CD4-positive, alpha-beta T cell treated with Interleukin-4 for 4 hours (primary cell): ENCODE data around the gene ZNF862.

Experiments used
- DNase-seq: peaks from one replicate; pipeline ENCODE4 v3.0.0-alpha.2; 2020

ZNF862 gene

DNA sequence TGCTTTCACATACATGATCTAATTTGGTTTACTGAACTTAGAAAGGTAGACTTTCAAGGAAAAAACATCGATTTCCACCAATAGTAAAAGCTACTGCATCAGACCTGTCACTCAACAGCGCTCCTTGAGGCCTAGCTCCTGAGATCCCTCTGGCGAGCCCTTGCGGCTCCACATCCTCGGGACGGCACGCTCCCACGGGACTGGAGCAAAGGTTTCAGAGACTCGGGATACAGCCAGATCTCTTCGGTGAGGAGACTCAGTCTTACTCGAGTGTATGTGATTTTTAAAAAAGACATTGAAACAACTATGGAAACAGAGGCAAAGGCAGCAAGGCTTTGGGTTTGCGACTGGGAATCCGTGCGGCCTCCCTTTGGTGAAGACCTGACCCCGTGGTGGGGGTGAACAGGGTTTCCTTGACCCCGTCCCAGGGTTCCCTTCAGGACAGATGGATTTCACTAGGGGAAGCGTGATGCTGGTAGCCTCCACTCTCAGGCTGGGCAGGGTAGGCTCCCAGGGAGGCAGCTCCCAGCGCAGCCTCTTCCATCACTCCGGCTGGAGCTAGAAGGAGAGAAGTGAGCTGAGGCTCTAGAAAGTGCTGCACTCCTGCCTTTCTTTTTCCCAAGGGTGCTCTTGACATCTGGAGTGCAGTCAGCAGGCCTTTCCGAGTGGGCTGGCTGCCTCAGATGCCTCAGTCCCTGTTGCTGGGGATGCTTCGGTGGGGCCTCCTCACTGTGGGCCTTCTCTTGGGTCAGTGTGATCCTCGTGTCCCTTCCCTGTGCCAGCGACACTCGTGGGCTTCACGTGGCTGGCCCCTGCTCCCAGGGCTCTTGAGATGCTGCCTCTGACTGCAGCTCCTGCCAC, 29.8 kb downstream of the ZNF862 start:
- no peak for DNase-seq

DNA sequence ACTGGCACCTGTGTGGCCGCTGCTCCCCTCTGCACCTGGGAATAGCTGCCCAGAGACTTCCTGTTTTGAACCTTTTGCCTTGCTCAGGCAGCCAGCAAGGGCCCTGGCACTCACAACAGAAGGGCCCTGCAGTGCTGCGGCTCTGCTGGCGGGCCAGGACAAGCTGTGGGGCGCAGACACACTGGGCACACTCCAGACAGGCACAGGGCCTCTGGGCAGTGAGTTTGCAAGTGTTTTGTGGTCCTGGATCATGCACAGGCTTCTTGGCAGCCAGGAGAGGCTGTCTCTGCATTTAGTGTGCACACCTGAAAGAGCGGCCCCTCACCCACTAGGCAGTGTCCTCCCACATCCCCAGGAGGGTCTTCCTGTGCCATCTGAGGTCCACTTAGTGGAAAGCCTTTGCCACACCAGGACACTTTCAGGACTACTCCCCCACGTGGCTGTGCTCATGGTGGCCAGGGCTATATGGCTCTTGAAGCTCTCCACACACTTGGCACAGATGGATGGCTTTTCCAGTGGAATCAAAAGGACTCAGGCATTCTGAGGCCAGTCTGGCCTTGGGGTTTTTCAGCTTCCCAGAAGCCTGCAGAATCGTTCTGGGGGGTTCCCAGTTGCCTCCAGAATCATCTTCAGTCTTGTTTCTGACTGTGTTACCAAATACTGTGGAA, 30.6 kb downstream of the ZNF862 start:
- no peak for DNase-seq

DNA sequence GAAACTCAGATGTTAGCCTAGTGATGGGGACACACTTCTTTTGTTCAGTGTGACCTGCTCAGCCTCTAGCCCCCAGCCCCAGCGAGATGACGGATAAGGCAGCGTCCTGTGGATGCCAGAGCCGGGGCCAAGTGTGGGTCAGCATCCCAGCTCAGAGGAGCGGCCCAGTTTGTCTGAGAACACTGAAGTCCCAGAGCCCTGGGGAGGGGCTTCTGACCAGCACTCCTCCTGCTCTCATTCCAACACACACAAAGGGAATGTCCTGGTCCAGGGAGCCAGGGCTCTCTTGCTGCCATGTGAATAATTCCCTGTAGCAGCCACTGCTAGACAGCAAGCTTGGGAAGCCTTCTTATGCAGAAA, 31.1 kb downstream of the ZNF862 start:
- DNase-seq = no peak

DNA sequence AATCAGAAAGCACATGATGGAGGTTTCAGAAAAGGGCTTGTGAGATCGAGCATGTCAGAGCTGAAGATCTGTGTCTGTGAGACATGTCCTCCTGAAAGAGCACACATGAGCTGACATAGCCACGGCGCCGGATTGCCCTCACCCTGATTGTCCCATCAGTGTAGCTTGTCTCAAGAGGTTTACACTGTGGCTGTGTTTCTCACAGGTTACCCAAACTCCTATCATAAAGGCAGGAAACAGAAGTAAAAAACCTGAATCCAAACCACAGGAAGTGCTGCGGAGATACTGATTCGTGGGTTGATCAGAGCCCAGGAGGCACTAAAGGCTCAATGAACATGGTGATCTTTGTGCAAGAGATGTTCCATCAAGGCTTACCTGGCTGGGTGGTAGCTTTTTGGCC, 31.7 kb downstream of the ZNF862 start:
- DNase-seq = peak; percentile 75

DNA sequence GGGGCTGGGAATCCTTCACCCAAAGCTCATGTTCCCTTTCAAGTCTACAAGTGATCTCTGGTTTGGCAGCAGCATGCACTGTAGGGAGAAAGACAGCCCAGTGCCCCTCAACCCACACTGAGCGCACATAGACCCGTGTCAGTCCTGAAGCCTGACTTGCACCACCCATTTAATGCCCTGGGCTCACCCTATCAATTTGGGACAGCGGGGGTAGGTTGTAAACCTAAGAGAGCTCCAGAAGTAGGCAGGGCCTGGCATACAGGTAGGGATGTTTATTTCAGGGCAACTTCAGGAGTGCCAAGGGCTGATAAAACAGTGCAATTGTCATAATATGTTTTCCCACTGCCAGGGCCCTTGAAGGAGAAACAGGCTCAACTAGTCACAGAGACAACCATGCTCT, 32.1 kb downstream of the ZNF862 start:
- DNase-seq = no peak

DNA sequence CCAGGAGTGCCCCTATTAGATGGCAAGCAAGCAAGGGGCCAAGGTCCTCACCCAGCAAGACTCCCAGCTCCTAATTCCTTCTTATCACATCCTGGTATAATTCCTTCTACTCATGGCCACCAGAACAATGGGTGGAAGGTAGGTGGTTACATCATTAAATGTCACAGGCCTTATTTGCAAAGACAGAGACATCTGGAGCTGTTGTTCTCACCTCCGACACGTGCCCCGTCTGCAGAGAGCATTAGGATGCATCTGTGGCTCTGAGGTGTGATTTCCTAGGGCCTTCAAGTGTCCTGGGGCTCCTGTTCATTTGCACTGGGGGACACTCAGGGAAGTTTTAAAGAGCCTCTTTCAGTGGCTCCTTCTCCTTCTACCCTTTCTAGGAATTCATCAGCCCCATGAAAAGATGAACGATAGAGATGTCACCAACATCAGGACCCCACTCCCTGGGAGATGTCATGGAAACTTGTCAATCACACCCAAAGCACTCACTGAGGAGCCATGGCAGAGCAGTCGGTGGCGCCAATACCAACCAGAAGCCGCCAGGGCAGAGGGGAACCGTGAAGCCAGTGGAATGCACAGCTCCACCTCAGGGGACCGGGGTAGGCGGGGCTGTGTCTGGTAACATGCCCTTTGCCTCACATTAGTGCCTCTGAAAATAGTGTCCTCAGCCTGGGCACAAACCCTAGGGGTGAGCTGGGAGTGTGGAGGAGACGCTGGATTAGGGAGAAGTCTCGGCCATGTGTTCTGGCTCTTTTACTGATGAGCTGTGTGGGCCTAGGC, 32.7 kb downstream of the ZNF862 start:
- peak; percentile 21 for DNase-seq

DNA sequence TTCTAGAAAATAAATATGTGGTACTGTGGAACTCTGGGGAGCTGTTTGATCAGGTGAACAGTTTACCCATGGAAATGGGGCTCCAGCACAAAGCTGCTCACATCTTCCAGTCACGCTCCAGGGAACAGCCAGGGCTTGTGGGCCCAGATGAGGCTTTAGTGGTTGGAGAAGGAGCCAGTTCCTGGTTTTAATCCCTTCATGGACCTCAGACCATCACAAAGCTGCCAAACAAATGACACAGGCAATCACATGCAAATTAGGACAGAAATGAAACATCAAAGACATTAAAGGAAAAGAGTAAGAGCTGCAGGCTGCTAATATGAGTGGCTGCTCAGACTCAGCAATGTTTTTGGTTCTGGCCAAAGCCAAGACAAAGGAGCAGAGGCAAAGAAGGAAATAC, 33.4 kb downstream of the ZNF862 start:
- DNase-seq = peak; percentile 17

DNA sequence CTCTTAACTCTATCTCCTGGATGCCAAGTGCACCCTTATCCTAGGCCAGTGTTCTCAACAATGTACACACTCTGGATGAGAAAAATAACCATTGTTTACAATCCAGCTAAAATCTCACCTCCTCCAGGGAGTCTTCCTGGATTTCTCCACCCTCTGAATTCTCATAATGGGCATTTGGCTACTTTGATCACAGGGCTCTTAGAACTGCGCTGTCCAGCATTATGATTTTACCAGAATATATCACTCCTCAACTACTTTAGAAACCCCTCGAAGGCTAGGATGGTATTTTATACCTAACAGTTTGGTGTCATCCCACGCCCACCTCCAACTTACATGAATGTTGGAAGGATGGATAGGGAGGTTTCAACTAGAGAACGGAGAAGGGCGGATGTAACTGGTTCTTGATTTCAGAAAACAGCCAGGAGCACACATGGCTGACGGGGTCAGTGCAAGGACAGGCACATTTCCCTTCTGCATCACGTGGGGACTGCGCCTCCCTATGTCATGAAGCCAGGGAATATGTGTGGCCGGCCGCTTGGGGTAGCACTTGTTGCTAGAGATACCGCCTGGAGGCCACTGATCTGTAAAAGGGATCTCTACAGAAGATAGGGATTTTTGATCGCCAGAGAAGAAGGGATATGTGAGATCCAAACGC, 34.4 kb downstream of the ZNF862 start:
- no peak for DNase-seq

DNA sequence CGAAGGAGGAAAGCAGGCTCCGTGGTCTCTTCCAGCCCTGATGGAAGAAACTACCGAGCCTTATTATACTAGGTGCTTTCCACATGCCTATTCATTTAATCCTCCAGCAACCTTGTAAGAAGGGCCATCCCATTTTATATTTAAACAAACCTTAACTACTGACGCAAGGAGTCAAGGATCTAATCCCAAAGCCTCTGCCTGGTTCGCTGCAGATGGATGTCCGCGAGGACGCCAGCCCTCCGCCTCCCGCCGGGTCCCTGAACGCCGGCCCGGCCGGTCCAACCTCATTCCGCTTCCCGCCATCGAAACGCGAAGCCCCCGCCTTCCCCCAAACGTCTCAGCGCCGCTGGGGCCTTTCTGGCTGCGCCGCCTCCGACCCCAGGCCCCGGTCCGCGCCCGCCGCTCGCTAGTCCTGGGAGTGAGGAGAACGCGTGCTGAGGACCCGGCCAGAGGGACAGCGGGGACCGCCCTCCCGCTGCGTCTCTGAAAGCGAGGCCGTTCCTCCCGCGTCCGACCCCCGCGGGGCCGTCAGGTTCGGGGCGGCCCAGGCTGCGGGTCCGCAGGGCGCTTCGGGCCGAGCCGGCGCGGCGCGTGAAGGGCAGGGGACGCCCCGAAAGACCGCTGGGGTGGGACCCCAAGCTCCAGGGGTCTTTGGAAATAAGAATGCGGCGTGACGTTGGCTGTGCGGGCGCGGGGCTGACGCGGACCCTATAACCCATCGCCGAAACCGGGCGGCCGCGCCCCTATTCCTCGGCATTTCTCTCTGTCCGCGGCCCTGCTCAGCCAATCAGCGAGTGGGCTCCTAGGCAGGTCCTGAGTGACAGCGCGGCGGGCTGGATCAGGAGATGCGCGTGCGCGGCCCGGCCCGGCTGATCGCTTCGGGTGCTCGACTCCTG, 35.1 kb downstream of the ZNF862 start, which contains the start of gene ATP6V0E2:
Gene ATP6V0E2 (plus strand): TSS at position 896 of the 896 bp plus-strand sequence. CDS start 97 bp downstream, outside the sequence.
- peak; percentile 93 for DNase-seq

DNA sequence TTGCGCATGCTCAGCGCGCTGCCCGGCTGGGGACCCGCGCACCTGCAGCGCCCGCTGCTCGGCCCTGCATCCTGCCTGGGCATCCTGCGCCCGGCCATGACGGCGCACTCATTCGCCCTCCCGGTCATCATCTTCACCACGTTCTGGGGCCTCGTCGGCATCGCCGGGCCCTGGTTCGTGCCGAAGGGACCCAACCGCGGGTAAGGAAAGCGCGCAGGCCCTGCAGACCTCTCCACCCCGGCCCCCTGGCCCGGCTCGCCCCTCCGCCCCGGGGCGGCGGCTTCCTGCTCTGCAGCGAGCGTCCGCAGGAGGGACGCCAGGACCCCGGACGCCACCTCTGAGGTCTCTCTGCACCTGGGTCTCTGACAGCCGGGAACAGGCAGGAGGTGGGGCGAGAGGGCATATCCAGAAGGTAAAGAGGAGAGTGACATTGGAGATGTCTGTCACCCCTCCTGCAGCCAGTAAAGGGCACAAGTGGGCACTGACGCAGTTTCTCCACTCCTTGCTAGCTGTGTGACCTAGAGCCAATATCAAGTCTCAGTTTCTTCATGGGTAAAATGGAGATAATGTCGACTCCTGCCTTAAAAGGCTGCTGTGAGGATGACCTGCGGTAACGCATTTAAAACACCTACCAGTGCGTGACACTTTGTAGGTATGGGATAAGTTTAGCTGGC, 35.9 kb downstream of the ZNF862 start:
- peak; percentile 18 for DNase-seq

DNA sequence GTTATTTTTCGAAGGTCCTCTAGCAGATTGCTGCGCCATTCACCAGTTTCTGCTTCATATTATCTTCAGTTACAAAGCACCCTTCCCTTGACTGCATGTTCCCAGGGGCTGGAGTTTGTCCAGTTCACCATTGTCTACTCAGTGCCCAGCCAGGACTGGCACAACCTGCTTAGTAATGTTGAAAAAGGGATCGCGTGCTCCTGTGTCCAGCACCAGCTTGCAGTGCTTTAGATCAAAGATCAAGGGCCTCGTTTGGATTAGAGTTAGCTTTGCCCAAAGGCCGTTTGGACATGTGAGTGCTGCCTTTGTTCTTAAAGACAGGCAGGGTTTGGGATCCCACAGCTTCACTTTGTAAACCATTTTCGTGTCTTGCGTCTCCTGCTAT, 36.5 kb downstream of the ZNF862 start:
- DNase-seq = no peak

DNA sequence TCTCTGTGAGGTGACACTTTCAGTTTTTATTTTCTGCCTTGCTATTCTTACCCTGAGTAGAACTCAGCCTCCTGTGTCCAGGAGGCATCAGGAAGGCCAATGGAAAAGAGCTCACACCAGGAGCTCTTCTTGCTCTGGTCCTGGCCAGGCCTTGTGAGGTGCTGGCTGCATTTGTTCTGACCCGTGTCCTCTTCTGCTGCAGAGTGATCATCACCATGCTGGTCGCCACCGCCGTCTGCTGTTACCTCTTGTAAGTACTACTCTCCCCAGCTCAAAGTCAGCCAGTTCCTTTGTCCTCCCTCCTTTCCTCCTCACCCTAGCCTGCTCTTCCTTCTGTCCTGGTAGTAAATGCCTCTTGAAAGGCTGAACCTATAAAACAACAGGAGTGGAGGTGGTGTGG, 37.2 kb downstream of the ZNF862 start:
- no peak for DNase-seq

DNA sequence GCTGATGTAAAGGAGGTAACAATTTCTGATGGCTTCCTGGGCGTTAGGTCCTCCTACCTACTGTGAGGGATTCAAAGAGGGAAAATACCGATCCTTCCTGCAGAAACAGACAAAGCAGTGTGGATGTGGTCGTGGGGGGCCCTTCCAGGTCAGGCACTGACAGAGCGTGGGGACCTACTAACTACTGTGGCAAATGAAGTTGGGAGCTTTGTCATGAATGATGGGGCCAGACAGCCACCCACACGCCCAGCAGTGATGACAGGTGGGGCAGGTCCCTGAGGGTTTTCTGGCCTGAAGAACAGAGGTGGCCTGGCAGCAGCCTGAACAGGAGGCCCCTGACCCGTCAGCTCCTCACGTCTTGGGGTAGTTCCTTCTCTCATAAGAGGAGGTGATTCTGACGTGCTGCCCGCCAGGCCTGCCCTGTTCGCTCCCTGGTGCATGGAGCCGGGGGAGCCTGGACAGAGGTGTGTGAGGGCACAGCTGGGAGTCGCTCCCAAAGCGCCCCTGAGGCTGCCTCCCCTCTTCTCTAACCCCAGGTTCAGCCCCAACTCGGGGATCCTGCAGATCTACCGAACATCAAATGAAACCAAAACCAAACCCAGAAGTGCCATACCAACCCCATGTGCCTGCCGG, 39.8 kb downstream of the ZNF862 start:
- no peak for DNase-seq

DNA sequence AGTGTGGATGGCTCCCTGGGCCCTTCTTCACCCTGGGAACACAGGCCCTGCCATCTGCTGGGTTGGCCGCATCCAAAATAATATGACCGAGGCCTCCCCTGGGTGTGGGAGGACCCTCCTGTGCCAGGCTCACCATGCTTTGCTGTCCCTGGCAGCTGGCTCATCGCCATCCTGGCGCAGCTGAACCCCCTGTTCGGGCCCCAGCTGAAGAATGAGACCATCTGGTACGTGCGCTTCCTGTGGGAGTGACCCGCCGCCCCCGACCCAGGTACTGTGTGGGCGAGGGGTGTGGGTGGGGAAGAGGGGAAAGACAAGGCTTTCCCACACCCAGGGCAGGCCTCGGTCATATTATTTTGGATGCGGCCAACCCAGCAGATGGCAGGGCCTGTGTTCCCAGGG, 40.3 kb downstream of the ZNF862 start:
- no peak for DNase-seq

DNA sequence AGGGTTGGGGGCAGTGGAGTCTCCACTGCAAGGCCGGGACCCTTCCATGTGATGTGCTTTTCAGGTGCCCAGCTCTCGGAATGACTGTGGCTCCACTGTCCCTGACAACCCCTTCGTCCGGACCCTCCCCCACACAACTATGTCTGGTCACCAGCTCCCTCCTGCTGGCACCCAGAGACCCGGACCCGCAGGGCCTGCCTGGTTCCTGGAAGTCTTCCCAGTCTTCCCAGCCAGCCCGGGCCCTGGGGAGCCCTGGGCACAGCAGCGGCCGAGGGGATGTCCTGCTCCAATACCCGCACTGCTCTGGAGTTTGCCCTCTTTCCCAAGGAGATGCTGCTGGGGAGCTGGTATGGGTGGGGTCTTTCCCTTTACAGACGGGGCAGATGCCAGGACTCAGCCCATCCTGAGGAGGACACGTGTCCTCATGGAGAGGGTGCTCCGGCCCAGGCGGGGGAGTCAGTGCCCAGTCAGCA, 41.1 kb downstream of the ZNF862 start:
- no peak for DNase-seq

DNA sequence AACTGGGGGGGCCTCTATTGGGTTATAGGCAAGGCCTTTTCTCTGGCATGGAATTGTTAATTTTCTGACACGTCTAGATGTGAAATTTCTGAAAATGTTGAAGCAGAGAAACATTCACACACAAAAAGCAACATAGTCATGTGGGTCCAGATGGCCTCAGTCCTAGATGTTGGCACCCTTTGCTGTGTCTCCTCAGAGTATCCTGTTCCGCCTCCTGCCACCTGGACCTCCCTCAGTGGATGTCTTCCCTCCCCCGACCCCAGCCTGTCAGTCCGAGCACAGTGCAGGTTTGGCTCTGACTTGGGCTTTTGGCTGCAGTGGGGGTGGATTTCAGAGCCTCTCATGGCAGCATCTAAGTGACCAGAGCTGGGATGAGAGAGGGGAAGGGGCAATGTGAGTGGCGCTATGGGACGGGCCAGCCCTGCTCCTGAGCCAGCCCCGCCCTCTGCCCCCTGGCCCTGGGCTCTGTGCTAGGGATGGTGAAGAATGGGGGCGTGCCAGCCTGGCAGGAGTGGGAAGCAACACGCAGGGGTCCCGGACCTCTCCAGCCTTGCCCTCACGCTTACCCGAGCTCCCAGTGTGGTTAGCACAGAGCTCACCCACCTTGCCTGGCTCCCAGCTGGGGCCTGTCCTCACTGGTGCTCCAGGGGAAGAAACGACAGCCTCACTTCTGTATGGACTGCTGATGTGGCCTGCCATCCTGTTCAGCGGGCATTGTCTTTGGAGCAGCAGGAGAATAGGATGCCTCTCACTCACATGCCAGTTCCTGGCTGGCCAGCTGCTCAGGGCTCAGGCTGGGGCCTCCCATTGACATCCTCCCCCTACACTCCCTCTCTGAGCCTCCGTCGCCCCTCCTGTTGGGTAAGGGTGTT, 41.8 kb downstream of the ZNF862 start:
- no peak for DNase-seq

DNA sequence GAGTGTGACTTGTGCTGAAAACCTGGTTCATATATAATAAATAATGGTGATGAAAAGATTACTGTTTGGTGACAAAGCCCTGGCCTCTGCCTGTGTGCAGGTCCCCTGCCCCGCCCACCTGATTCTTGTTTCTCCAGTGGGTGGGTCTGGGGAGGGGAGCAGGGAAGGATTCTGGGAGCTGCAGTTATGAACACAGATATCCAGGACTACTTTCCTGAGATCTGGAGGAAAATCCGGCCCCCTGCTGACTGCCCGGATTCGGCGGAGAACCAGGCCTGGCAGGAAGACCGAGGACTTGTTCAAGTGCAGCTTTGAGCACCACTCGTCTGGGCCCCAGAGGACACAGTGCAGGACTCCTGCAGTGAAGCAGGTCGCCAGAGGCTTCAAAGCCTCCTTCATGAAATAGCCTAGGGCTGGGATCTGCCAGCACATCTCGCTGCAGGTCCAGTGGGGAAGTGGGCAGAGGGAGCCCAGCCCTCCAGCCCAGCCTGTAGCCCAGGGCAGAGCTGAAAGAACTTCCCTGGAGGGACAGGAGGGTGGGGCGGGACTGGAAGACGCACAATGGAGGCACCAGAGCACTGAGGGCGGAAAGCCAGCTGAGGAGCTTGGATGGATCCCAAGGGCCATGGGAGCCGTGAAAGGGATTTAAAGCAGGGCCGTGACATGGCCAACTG, 42.6 kb downstream of the ZNF862 start:
- DNase-seq = no peak

DNA sequence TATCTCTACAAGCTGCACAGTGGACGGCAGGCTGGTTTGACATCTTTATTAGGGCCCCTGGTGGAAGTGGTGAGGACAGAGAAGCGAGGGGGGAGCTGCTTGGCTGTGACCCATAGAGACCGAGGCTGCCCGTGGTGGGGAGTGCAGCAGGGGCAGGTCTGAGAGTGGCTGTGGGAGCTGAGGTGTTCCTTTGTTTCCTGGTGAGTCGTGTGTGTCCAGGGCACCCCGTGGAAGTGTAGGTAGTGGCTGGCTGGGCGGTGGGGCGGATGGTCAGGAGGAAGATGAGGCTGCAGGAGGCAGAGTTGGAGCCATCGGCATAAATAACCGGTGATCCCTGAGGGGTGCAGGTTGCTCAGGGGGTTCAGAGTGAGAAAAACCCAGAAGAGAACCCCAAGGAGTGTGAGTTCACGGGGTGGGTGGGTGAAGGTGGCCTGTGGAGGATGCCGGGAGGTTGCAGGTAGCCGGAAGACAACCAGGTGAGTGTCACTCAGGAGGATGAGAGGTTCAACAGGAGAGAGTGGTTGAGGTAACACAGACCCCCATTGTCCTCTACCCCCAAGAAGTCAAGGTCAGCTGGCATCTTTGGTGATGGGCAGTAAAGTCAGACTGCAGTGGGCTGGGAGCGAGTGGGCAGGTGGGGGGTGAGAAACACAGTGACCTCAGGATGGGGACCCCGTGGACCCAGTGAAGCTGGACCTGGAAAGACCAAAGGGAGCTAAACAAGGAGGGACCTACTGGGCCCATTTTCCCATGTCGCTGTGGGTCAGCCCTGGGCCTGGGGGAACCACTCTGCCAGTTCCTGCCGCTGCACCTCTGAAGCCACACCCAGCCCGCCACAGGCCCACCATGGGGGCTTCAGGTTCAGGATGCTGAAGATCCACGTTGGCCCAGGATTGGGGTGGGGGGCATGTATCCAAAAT, 43.4 kb downstream of the ZNF862 start:
- DNase-seq = no peak
